Measurements from ENCODE around the gene FURIN. TPM values are rescaled to one million over a fixed set of nuclear protein-coding genes. Genes with fewer than 3 reads are reported as not detected.

Gene FURIN
- total and polyA plus RNA-seq, 2 of the 8 experiments (the other 6 are each of a cell fraction or from before 2014, with no cell fraction given) = 15.8 to 32.1 TPM

GRCh38 chr15:90906181-90906849 lies 37.9 kb downstream of the FURIN start:
- H2BK120ac ChIP-seq (replicated peaks; ENCODE audit: low read depth, low read length) = no peak overlapping the region
- H4K20me1 ChIP-seq (replicated peaks in 1 of 2; ENCODE audit: control insufficient read depth in 1 of 2, insufficient read depth in 2 of 2, low read length in 2 of 2) = peaks cover 0 to 6% of the 10 kb centered on the region in 2 experiments
- H3K27me3 ChIP-seq (replicated peaks in 1 of 4; ENCODE audit: control insufficient read depth in 3 of 4, extremely low read depth in 1 of 4, insufficient read depth in 3 of 4, low read length in 3 of 4) = peaks cover 0 to 16% (median 9%) of the 10 kb centered on the region in 4 experiments; a peak in 5 of 7 replicates
- no peak overlapping the region for H2AK5ac ChIP-seq (ENCODE audit: low read depth, low read length)
- H3K18ac ChIP-seq (ENCODE audit: extremely low read depth, low read length) = no peak overlapping the region
- FAIRE-seq = no peak
- peaks cover 5 to 8% (median 7%) of the 10 kb centered on the region in 4 experiments; a peak in 6 of 7 replicates for H3K4me1 ChIP-seq (replicated peaks in 1 of 4; ENCODE audit: control insufficient read depth in 3 of 4, insufficient read depth in 4 of 4, low read length in 3 of 4)
- TF ChIP-seq JUND (IDR thresholded peaks at IDR 0.05; ENCODE audit: low read length) (no peak), BRCA1 (IDR thresholded peaks at IDR 0.05; ENCODE audit: low read depth, low read length) (no peak), ATF2 (IDR thresholded peaks at IDR 0.05; ENCODE audit: low read length) (no peak), USF2 (IDR thresholded peaks at IDR 0.05; ENCODE audit: low read length) (no peak), SUZ12 (IDR thresholded peaks at IDR 0.05; ENCODE audit: low read length) (no peak), ZNF274 (IDR thresholded peaks at IDR 0.05; ENCODE audit: borderline replicate concordance, extremely low read depth, low read length) (no peak), CBX5 (IDR thresholded peaks at IDR 0.05; ENCODE audit: low read depth, low read length) (no peak), MAFK (IDR thresholded peaks at IDR 0.05; ENCODE audit: low read depth, low read length) (no peak)
- no peaks in the 10 kb centered on the region for H3K79me1 ChIP-seq (ENCODE audit: low read depth, low read length)
- H4K91ac ChIP-seq (replicated peaks; ENCODE audit: insufficient read length, low read length) = no peak overlapping the region
- H2BK15ac ChIP-seq (ENCODE audit: low read length) = no peak overlapping the region
- no peaks in the 10 kb centered on the region for H3K79me2 ChIP-seq (ENCODE audit: control insufficient read depth in 1 of 2, insufficient read depth in 2 of 2, low read length in 2 of 2)
- no peak overlapping the region for H3K14ac ChIP-seq (ENCODE audit: insufficient read length)
- no peak overlapping the region for H4K8ac ChIP-seq (ENCODE audit: extremely low read depth, insufficient read depth, low read length)
- no peak overlapping the region for H3K4me2 ChIP-seq (ENCODE audit: insufficient read depth in 1 of 2, low read depth in 2 of 2, low read length in 2 of 2)
- H4K5ac ChIP-seq (ENCODE audit: insufficient read length, low read depth, low read length) = no peak overlapping the region
- no peak overlapping the region for H3K27ac ChIP-seq (ENCODE audit: low read depth, low read length)
- H2BK12ac ChIP-seq (ENCODE audit: low read depth, low read length) = no peak overlapping the region
- no peak overlapping the region for H3K23ac ChIP-seq (ENCODE audit: insufficient read length)
- H3K4ac ChIP-seq (replicated peaks; ENCODE audit: insufficient read length, low read depth, low read length) = no peak overlapping the region
- H3K23me2 ChIP-seq (ENCODE audit: low read depth, low read length) = peaks cover 14% of the 10 kb centered on the region; the same call in 1 of the 2 replicates
- no peak overlapping the region for H3K9ac ChIP-seq (replicated peaks in 1 of 4; ENCODE audit: extremely low read depth in 1 of 4, low read depth in 3 of 4, low read length in 3 of 4)
- H3K9me3 ChIP-seq (ENCODE audit: insufficient read depth in 2 of 2, low read depth in 1 of 2, low read length in 1 of 2) = no peaks in the 10 kb centered on the region
- H3K4me3 ChIP-seq (ENCODE audit: extremely low read depth in 1 of 4, insufficient read depth in 2 of 4, low read depth in 3 of 4, low read length in 4 of 4) = no peak overlapping the region
- H2BK5ac ChIP-seq (ENCODE audit: low read depth, low read length) = no peak overlapping the region
- H3K36me3 ChIP-seq (ENCODE audit: control insufficient read depth in 2 of 4, insufficient read depth in 4 of 4, low read length in 3 of 4) = no peaks in the 10 kb centered on the region; a peak in 3 of 8 replicates
- H2AFZ ChIP-seq (ENCODE audit: low read length) = no peak overlapping the region
- ChIA-PET POLR2A (ENCODE audit: partially characterized antibody) (interaction anchor here (0.8 to 1.1 kb wide), 2 partner anchors 12 to 17 kb away, joined by 3 to 4 read pairs; no protein-coding TSS in a partner anchor), CTCF (ENCODE audit: partially characterized antibody) (interaction anchor here (0.6 to 13.3 kb wide), 10 partner anchors 8 to 468 kb away, joined by 3 to 187 read pairs (median 4); partner anchors contain the start of genes FES, HDDC3 and UNC45A)
- H3K56ac ChIP-seq (replicated peaks; ENCODE audit: insufficient read length, low read depth, low read length) = no peak overlapping the region
- whole genome bisulfite sequencing, 2 experiments (ENCODE audit: extremely low coverage in 1 of 2, insufficient coverage in 1 of 2, insufficient read length in 1 of 2, insufficient replicate concordance in 2 of 2, low coverage in 1 of 2, low lambda C conversion rate in 2 of 2, missing lambda C conversion rate in 1 of 2) = 96% methylated on average over 11 of the region's 11 CpGs; no CpG with 5 or more reads in 1 of the 2 experiments
- no peak overlapping the region for H2BK20ac ChIP-seq (ENCODE audit: low read length)
- DNase-seq (ENCODE audit: low read depth in 1 of 2, low spot score in 2 of 2) = no peak

All from H1 (cell line).